Gastroesophageal sphincter (tissue), 3 donors: ENCODE measurements around the gene PI4K2B.

Experiments
- CTCF ChIP-seq, 4 experiments: fragments of 200-600 bp in 2 of 4; fragments of 450-650 bp in 2 of 4; sonication (generic) in 1 of 4; IDR thresholded peaks; one replicate each; pipeline ENCODE4 v1.5.1; 2017 to 2019; ENCODE audit warnings: antibody characterized with exemption in 4 of 4, mild to moderate bottlenecking in 2 of 4, moderate library complexity in 2 of 4
- EP300 ChIP-seq: sonication (generic); formaldehyde crosslinking; IDR thresholded peaks from one replicate; pipeline ENCODE4 v1.6.1; 2017; ENCODE audit warnings: antibody characterized with exemption, mild to moderate bottlenecking
- POLR2A ChIP-seq, 2 donors: fragments of 450-650 bp; IDR thresholded peaks; one replicate each; pipeline ENCODE4 v1.6.1; 2017; ENCODE audit warnings: antibody characterized with exemption in 2 of 2, mild to moderate bottlenecking in 2 of 2, moderate library complexity in 1 of 2
- POLR2AphosphoS5 ChIP-seq: sonication (generic); formaldehyde crosslinking; IDR thresholded peaks from one replicate; pipeline ENCODE4 v1.6.1; 2017; ENCODE audit warnings: antibody characterized with exemption

- TF ChIP-seq CTCF (IDR thresholded peaks at IDR 0.05) (no peak), POLR2A (IDR thresholded peaks at IDR 0.05) (no peak), POLR2AphosphoS5 (no peak), EP300 (no peak)
Observed at GRCh38 chr4:25212822-25213221, 21.0 kb upstream of the PI4K2B start.
